NCI-H128 (cell line): ENCODE measurements around the gene DSTN.

Source experiments
- DNase-seq: peaks from one replicate; lab custom pipeline; 2025; ENCODE audit not compliant: unreplicated experiment; lab: John Stamatoyannopoulos, UW

DSTN gene

DNA sequence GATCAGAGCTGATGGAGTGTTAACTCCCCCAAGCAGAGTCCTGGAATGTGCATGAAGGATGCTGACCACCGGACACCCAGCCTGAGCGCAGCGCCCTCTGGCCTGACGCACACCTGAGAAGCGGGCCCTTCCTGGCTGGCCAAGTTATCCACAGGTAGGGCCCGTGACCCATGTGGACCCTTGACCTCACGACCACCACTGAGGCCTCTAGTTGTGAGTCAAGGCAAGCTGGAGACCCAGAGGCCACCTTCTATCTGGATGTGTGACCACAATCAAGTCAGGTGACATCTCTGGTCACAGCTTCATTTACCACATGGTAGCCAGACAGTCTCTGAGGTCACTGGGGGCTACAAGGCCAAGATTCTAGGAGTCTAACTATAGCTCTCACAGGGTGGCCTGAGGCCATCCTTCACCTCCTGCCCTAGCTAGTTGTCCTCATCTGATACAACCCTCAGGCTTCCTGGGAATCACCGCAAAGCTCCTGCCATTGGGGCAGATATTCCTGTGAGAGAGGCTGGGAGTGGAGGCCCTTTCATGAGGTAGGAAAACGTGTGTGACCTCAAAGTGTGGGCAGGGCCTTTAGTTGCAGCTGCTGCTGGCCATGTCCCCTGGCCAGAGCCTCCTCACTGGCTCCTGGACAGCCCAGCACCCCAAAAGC lies 53.1 kb downstream of the DSTN start:
- DNase-seq, result no peak

DNA sequence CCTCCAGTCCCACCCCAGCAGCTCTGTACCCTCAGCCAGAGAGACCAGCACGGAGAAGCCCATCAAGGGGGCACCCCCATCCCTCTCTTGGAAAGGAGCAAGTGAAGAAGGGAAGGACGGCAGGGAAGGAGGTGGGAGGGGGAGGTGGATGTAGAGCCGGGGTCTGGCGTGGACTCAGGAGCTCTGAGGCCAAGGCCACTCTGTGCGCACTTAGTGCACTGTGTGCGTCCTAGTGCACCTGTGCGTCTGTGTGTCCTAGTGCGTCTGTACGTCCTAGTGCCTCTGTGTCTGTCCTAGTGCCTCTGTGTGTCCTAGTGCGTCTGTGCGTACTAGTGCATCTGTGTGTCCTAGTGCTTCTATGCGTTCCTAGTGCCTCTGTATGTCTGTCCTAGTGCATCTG lies 54.2 kb downstream of the DSTN start:
- no peak for DNase-seq

DNA sequence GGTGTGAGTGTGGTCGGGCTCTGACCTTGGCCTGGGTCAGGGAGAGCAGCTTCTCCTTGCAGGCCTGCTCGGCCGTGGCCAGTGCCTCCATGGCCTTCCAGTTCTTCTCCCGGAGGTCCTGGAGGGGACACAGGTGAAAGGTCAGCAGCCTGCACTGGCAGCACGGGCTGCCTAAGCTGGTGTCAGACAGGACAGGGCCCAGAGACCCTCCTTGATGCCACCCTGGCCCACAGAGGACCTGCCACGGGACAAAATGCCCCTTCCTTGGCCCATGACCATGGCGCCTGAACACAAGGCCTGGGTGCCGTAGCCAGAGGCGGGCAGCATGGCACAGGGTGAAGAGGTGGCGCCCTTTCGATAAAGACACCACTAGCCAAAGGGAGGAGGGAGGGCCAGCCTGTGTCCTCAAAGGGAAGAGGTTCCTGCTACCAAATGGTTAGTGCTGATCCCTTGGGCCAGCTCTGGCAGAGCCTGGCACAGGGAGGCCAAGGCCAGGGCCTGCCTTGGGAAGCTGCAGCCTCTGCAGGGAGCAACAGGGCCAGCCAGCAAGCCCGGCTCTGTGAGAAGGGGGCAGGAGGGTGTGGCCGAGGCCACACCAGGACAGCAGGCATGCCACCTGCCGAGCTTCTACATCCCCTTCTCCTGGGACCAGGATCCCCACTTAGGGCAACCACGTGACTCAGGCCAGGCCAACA lies 54.8 kb downstream of the DSTN start:
- no peak for DNase-seq

DNA sequence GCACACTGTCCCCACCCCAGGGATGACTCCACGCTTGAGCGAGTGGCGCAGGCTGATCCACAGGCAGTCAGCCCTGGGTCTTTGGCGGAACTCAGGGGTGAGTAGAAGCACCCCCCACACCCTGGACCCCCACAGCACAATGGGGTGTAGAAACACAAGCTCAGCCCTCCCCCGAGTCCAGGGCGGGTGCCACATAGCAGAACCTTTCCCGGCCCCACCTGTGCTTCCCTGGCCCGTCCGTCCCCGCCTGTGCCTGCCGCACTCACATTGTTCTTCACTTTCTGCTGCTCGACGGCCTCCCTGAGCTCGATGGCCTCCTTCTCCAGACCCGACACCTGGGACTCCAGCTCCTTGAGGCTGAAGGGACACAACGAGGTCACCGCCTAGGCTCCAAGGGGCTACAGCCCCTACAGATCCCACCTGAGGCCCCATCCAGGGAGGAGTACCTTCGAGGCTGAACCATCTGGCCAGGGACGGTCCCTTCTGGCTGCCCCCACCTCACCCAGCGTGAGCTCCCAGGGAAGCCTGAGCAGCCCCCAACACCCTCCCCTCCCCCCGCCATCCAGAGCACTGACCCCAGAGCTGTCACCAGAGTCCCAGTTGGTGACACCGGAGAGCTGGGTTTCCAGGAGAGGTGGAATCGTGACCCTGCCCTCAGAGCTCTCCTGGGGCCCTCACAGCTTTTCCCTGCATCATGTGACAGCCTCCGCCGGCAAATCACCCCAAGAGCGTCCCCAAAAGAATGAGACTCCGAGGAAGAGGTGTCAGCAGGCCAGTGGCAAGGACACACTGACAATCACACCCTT lies 55.6 kb downstream of the DSTN start:
- no peak for DNase-seq

DNA sequence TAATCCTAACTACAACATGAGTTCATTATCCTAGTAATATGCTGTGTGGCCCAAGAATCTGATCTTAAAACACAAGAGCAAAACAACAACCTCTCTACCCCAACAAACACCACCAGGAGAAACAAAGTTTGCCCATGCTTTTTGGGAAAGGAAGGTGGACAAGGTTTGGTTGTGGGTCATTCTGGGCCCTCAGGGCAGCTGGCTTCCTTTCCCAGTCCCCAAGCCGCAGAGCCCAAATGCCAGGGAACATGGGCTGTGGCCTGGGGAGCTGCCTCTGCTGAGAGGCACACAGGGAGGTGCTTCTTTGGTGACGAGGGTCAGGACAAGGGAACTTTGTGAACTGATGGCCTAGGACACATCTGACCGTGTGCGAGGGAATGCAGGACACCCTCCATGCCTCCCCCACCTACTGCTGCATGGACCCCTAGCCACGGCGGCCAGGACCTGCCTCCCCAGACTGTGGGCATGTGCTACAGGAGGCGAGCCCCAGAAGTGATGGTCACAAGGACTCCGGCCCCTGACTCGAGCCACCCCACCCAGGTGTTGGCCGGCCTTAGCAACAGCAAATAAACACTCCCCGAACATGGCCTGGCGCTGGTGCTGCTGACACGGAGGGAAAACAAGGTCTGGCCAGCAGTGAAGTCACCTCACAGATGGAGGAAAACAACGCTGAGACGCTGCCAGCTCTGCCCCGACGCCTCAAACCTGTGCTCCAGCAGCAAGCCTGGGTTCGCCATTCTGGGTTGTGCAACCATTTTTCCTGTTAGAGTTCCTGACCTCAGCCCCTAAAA lies 56.5 kb downstream of the DSTN start:
- DNase-seq, result no peak

DNA sequence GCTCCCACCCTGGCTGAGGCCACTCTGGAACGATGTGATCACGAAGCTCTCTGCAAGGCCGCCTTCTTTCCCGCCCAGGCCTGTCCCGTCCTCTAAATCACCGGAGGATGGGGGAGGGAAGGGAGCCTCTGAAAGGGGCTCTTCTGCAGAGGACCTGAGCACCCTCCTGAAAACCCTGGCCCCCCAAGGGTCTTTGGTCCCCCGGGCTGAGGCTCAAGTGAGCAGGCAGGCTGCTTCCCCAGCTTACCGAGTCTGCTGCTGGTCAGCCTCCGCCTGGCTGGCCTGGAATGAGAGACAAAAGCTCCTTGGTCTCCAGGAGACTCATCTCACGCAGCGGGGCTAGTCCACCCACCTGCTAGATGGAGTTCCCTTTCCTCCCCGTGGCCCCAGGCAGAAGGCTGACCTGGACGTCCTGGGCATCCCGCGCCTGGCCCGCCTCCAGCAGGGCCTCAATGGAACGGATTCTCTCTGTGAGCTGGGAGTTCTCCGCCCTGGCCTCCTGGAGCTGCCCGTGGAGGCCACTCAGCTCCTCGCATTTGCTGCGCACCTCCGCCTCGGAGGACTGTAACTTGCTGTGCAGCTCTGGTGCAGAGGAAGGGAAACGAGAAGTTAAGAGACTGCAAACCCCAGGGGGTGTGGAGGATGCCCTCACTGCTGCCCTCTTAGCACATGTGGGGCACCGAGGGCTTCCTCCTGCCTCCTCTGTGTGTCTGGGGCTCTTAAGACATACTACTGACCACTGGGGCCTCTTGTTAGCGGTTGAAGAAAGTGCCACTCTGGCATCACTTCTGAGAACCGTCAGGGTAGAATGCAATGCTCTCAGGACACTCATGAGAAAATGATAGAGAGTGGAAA lies 57.5 kb downstream of the DSTN start:
- no peak for DNase-seq

DNA sequence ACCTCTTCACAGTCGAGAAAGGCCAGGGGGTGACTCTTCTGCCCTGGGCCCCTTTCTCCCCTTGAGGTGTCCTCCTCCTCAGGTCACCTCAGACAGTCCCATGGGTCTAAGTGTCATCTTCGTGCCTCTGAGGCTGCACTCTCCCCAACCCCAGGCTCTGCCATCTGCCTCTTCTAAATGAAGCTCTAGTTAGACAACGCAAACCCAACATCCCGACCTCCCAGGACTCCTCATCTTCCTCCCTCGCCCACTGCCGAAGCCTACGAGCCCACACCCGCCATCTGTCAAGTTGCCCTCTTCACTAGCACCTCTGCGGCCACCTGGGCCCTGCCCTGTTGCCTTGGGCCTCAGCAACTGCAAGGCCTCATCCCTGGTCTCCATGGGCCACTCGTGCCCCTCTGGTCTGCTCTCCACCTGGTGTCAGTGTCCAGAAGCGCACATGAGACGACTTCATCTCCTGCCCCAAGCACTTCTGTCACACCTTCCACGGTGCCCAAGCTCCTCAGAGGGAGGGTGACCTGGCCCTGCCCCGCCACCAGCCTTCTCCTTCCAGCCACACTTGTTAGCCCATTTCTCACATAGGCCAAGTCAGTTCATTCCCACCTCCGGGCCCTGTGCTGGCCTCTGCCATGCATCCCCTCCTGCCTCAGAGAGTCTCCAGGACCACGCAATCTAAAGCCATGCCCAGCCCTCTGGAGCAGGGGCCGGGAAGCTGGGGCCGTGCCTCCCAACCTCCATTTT lies 58.4 kb downstream of the DSTN start:
- no peak for DNase-seq

DNA sequence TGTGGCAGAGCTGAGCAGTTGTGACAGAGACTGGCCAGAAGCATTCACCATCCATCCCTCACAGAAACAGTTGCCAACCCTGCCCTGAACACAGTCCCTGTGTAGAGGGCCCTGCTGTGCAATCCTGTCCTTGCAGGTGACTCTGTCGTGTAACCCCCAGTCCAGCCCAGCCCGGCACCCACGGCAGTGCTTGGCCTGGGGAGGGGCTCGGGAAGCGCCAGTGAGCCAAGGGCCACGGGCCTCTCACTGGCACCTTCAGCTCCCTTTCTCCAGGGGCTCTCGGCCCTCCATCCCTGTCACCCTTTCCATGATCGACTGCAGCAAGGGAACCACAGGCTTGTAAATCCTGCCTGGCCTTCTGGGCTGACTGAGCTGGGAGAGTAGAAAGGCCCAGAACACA lies 59.1 kb downstream of the DSTN start:
- no peak for DNase-seq

- DNase-seq, result no peak
Observed at GRCh38 chr20:17629678-17630089, 59.8 kb downstream of the DSTN start.

GRCh38 chr20:17630151-17630805 lies 60.4 kb downstream of the DSTN start:
- DNase-seq, result no peak

GRCh38 chr20:17630806-17631195 lies 60.9 kb downstream of the DSTN start:
- DNase-seq, result no peak

- DNase-seq, result no peak
Observed at GRCh38 chr20:17631576-17632319, 61.9 kb downstream of the DSTN start.

DNA sequence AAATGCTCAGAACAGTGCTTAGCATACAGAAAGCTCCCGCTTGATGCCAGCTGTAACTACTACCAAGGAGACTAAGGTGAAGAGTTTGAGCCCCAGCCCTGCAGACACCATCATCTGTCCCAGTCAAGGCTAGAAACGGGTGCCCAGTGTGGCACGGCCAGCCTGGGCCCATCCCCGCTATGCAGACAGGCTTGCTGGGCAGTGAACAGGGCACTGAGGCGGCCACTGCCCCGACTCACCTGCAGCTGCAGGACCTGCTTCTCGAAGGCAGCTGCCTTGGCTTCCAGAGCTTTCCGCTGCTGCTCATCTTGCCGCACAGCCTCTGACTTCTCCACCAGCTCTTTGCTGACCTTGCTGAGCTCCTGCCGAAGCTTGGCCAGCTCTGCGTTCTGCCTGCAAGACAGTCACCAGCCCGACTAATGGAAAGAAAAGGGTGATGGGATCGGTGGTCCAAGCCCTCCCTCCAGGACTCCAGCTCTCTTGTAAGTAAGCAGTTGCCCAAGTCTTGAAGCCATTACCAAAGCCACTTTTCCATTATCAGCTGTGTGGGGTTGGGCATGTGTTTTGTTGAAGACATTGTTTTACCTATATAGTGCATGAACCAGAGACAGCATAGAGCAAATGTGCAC lies 63.5 kb downstream of the DSTN start:
- DNase-seq, result no peak

- DNase-seq, result no peak
Observed at GRCh38 chr20:17633850-17634500, 64.1 kb downstream of the DSTN start.

GRCh38 chr20:17634661-17635331 lies 64.9 kb downstream of the DSTN start:
- no peak for DNase-seq

DNA sequence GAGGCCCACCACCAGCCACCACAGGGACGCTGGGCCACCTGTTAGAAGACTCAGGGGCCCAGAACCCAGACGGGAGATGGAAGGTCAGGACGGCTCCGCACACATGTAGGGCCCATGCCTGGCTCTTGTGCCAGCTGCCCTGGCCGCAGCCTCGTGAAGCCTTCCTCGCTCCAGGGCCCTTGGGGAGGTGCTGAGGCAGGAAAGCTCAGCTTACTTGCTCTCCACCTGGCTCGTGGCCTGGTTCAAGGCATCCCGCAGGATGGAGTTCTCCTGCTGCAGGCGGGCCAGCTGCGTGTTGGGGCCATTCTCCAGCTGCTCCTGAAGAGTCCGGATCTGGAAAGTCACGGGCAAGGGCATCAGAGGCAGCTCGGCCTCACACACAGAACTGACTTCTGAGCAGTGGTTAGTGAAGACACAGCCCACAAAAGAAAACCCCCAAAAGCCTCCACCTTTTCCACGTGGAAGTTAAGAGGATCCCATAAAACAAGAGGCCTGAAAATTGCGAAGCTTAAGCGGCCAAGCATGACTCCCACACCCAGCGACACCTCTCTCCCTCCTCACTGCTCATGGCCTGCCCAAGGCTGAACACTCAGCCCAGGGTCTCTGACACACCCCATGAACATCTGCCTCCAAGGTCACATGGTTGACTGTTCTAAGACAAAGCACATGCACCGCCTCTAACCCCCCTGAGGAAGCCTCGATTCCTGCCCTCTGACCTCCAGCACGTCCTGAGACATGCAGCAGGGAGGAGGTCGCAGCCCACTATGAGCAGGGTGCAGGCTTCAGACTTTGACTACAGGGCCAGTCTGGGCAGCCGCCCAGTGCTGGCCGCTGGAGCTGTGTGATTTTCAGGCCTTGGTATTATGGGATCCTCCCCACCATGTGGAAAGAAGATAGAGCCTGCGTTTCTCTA lies 65.7 kb downstream of the DSTN start:
- no peak for DNase-seq
